Measurements from ENCODE around the gene KLHL6. TPM values are rescaled to one million over a fixed set of nuclear protein-coding genes. Genes with fewer than 3 reads are reported as not detected.

The KLHL6 gene
- total RNA-seq, 1 donor from 2014 or later: 46.1 TPM

DNA sequence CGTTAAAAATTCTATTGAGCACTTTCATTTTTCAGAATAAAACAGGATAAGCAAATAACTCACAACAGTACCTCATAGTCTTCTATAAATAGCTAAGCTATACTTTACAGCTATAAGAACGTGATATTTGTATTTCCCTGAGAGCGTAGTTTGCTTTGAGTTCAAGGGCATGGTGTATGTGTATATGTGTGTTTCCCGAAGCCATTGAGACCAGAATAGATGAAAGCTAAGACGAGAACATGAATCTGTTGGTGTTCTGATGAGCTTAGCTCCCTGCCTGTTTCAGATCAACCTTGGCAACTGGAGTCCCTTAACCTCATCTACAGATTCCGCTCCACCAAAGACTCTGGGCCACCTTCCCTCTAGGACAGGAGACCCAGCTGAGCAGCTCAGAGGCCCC lies 67.6 kb downstream of the KLHL6 start:
- H3K27ac Mint-ChIP-seq (ENCODE audit: unreplicated experiment): no peak overlapping the region
- peaks cover 12% of the 10 kb centered on the region for H3K27me3 Mint-ChIP-seq (ENCODE audit: unreplicated experiment)
- H3K4me3 Mint-ChIP-seq (ENCODE audit: unreplicated experiment): no peak overlapping the region
- TF ChIP-seq, protein P1, sequence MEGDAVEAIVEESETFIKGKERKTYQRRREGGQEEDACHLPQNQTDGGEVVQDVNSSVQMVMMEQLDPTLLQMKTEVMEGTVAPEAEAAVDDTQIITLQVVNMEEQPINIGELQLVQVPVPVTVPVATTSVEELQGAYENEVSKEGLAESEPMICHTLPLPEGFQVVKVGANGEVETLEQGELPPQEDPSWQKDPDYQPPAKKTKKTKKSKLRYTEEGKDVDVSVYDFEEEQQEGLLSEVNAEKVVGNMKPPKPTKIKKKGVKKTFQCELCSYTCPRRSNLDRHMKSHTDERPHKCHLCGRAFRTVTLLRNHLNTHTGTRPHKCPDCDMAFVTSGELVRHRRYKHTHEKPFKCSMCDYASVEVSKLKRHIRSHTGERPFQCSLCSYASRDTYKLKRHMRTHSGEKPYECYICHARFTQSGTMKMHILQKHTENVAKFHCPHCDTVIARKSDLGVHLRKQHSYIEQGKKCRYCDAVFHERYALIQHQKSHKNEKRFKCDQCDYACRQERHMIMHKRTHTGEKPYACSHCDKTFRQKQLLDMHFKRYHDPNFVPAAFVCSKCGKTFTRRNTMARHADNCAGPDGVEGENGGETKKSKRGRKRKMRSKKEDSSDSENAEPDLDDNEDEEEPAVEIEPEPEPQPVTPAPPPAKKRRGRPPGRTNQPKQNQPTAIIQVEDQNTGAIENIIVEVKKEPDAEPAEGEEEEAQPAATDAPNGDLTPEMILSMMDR (IDR thresholded peaks at IDR 0.05; ENCODE audit: unreplicated experiment): no peak
- H3K36me3 Mint-ChIP-seq (ENCODE audit: low read depth, unreplicated experiment): peaks cover 45% of the 10 kb centered on the region
- no peaks in the 10 kb centered on the region for H3K9me3 Mint-ChIP-seq (ENCODE audit: unreplicated experiment)
- DNase-seq (ENCODE audit: low spot score): no peak
- H3K4me1 Mint-ChIP-seq (ENCODE audit: unreplicated experiment): peaks cover 48% of the 10 kb centered on the region

DNA sequence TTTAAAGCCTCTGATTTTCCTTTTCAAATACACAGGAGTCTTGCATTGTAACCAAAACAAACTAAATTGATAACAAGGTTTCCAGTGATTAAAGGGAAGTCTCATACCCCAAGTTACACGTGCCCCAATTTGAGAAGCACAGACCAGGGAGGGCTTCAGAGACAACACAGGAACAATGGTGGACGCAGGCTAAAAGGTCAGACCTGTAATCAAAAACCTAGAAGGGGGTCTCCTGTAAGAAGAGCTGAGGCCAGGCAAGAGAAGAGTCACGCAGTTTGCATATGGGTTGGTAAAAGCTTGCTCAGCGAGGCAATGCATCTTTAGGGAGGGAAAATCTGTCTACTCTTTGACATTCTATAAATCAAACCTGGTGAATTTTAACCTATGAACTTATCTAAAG lies 68.5 kb downstream of the KLHL6 start:
- no peak for DNase-seq (ENCODE audit: low spot score)
- peaks cover 37% of the 10 kb centered on the region for H3K36me3 Mint-ChIP-seq (ENCODE audit: low read depth, unreplicated experiment)
- no peaks in the 10 kb centered on the region for H3K9me3 Mint-ChIP-seq (ENCODE audit: unreplicated experiment)
- TF ChIP-seq, protein P1 (IDR thresholded peaks at IDR 0.05; ENCODE audit: unreplicated experiment): no peak
- no peak overlapping the region for H3K4me3 Mint-ChIP-seq (ENCODE audit: unreplicated experiment)
- H3K4me1 Mint-ChIP-seq (ENCODE audit: unreplicated experiment): peaks cover 40% of the 10 kb centered on the region
- H3K27me3 Mint-ChIP-seq (ENCODE audit: unreplicated experiment): peaks cover 12% of the 10 kb centered on the region
- no peak overlapping the region for H3K27ac Mint-ChIP-seq (ENCODE audit: unreplicated experiment)

DNA sequence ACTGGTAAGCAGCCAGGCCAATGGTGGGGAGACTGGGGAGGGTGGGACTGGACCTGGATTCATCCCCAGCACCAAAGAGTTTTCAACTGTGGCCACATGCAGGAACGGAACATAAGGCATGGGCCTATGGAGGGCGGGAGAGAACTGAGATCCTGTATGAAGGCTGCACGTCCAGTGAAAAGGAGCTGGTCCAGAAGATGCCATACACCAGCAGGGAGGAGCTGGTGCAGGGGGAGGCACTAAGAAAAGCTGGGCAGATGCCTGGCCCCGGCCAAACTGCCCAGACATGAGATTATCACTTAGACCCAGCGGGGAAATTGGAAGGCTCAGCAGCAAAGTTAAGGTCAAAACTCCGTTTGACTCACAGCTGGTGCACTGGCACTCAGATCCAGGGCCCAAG lies 69.0 kb downstream of the KLHL6 start:
- Mint-ChIP-seq H3K27ac (ENCODE audit: unreplicated experiment) (no peak overlapping the region), H3K36me3 (ENCODE audit: low read depth, unreplicated experiment) (peaks cover 31% of the 10 kb centered on the region)
- DNase-seq (ENCODE audit: low spot score): no peak

DNA sequence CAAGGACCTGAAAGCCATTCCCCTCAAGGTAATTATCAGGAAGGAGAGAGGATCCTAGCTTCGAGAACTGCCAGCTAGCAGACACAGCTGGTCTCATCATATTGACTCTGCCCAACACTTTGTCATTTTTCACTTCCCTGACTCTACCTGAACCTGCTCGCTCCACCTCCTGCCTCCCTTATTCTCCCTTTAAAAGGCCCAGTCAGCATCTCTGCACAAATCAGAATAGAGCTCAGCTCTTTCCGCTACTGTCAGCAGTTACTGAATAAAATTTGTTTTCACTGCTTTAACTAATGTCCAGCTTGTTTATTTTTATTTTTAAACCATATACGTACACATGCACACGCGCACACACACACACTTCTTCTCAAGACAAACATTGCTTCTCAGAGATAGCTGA lies 69.9 kb downstream of the KLHL6 start:
- peaks cover 22% of the 10 kb centered on the region for H3K36me3 Mint-ChIP-seq (ENCODE audit: low read depth, unreplicated experiment)
- H3K27me3 Mint-ChIP-seq (ENCODE audit: unreplicated experiment): peaks cover 10% of the 10 kb centered on the region
- H3K4me1 Mint-ChIP-seq (ENCODE audit: unreplicated experiment): peaks cover 33% of the 10 kb centered on the region
- TF ChIP-seq, protein P1 (IDR thresholded peaks at IDR 0.05; ENCODE audit: unreplicated experiment): no peak
- peak overlapping the region; percentile 23 for H3K4me3 Mint-ChIP-seq (ENCODE audit: unreplicated experiment)
- H3K27ac Mint-ChIP-seq (ENCODE audit: unreplicated experiment): peak overlapping the region; percentile 68
- H3K9me3 Mint-ChIP-seq (ENCODE audit: unreplicated experiment): no peaks in the 10 kb centered on the region
- no peak for DNase-seq (ENCODE audit: low spot score)

More for the DNA sequence above, 69.0 kb downstream of the KLHL6 start:
- TF ChIP-seq, protein P1 (IDR thresholded peaks at IDR 0.05; ENCODE audit: unreplicated experiment): no peak
- Mint-ChIP-seq H3K4me1 (ENCODE audit: unreplicated experiment) (peaks cover 39% of the 10 kb centered on the region), H3K4me3 (ENCODE audit: unreplicated experiment) (no peak overlapping the region), H3K9me3 (ENCODE audit: unreplicated experiment) (no peaks in the 10 kb centered on the region), H3K27me3 (ENCODE audit: unreplicated experiment) (peaks cover 12% of the 10 kb centered on the region)

DNA sequence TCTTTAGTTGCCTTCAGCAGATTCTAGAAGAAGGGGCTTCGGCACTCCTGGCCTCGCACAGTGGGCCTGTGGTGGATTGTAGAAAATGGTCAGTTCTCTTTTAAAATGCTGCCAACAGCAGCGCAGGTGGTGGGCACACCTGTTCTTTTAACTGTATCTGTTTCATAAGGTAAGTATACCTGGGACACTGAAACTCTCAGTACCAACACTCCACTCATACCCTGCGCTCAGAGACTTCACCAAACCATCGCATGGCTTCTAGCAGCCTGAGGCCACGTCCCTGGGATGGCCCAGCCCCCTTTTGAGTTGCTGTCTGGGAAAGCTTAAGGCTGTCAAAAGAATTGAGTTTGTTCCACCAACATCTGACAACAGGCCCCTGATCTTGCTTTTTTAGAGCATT lies 70.4 kb downstream of the KLHL6 start:
- Mint-ChIP-seq H3K4me3 (ENCODE audit: unreplicated experiment) (no peak overlapping the region), H3K27ac (ENCODE audit: unreplicated experiment) (no peak overlapping the region), H3K4me1 (ENCODE audit: unreplicated experiment) (peaks cover 35% of the 10 kb centered on the region), H3K36me3 (ENCODE audit: low read depth, unreplicated experiment) (peaks cover 25% of the 10 kb centered on the region), H3K27me3 (ENCODE audit: unreplicated experiment) (peaks cover 7% of the 10 kb centered on the region), H3K9me3 (ENCODE audit: unreplicated experiment) (no peaks in the 10 kb centered on the region)
- TF ChIP-seq, protein P1 (IDR thresholded peaks at IDR 0.05; ENCODE audit: unreplicated experiment): no peak
- no peak for DNase-seq (ENCODE audit: low spot score)
